B cell (primary cell): ENCODE measurements around the gene TAF11L6. TPM values are rescaled to one million over a fixed set of nuclear protein-coding genes. Genes with fewer than 3 reads are reported as not detected.

ENCODE experiments used
- polyA plus RNA-seq: library from polyadenylated mRNA; depleted of rRNA; stranded (reverse); fragments of >200 nt; gene quantifications from 2 replicates; pipeline ENCODE4 v1.2.3, GENCODE V29; 2012
- small RNA-seq: library from RNA; depleted of rRNA; stranded (forward); fragments of <200 nt; gene quantifications from one replicate; pipeline ENCODE3, GENCODE V24; 2012; ENCODE audit warnings: low replicate concordance, low read depth; ENCODE audit not compliant: insufficient read length
- total RNA-seq, 2 donors: library from RNA; stranded (reverse); fragments of 120-200 nt in 1 of 2; gene quantifications; 1 replicate in 1 of 2; 2 replicates in 1 of 2; pipeline versions ENCODE4 v1.2.3 to v1.2.4, GENCODE V29; 2013 to 2022

The TAF11L6 gene
- total and polyA plus RNA-seq, 2 donors (not counting 1 experiment from before 2014, with no cell fraction given), result not detected

Small RNA genes within 50 kb of the gene (small RNA-seq; reads per million reads assigned to genes)
- gene AC106774.3, result not detected

Other genes starting within 250 kb of the TAF11L6 start
- gene TAF11L2, start 30.4 kb upstream of the TAF11L6 start, total RNA-seq, result not detected in 2 replicates
- gene TAF11L2, start 30.4 kb upstream of the TAF11L6 start, polyA plus RNA-seq, result not detected in 2 replicates
- gene TAF11L3, start 10.3 kb upstream of the TAF11L6 start, total RNA-seq, result not detected in 2 replicates
- not detected in 2 replicates for gene TAF11L3, start 10.3 kb upstream of the TAF11L6 start, polyA plus RNA-seq
- not detected in 2 replicates for gene TAF11L4, start 6.9 kb upstream of the TAF11L6 start, total RNA-seq
- not detected in 2 replicates for gene TAF11L4, start 6.9 kb upstream of the TAF11L6 start, polyA plus RNA-seq
- not detected in 2 replicates for gene TAF11L5, start 3.4 kb upstream of the TAF11L6 start, total RNA-seq
- not detected in 2 replicates for gene TAF11L5, start 3.4 kb upstream of the TAF11L6 start, polyA plus RNA-seq
- not detected in 2 replicates for gene TAF11L7, start 57.1 kb downstream of the TAF11L6 start, total RNA-seq
- gene TAF11L7, start 57.1 kb downstream of the TAF11L6 start, polyA plus RNA-seq, result not detected in 2 replicates
- not detected in 2 replicates for gene TAF11L8, start 62.3 kb downstream of the TAF11L6 start, total RNA-seq
- gene TAF11L8, start 62.3 kb downstream of the TAF11L6 start, polyA plus RNA-seq, result not detected in 2 replicates
- gene TAF11L9, start 65.7 kb downstream of the TAF11L6 start, total RNA-seq, result not detected in 2 replicates
- not detected in 2 replicates for gene TAF11L9, start 65.7 kb downstream of the TAF11L6 start, polyA plus RNA-seq
- gene TAF11L10, start 69.2 kb downstream of the TAF11L6 start, total RNA-seq, result not detected in 2 replicates
- not detected in 2 replicates for gene TAF11L10, start 69.2 kb downstream of the TAF11L6 start, polyA plus RNA-seq
- not detected in 2 replicates for gene TAF11L11, start 75.5 kb downstream of the TAF11L6 start, total RNA-seq
- gene TAF11L11, start 75.5 kb downstream of the TAF11L6 start, polyA plus RNA-seq, result not detected in 2 replicates
- not detected in 2 replicates for gene TAF11L12, start 81.7 kb downstream of the TAF11L6 start, total RNA-seq
- gene TAF11L12, start 81.7 kb downstream of the TAF11L6 start, polyA plus RNA-seq, result not detected in 2 replicates
- gene TAF11L13, start 103.4 kb downstream of the TAF11L6 start, total RNA-seq, result not detected in 2 replicates
- not detected in 2 replicates for gene TAF11L13, start 103.4 kb downstream of the TAF11L6 start, polyA plus RNA-seq
- not detected in 2 replicates for gene TAF11L14, start 105.8 kb downstream of the TAF11L6 start, total RNA-seq
- not detected in 2 replicates for gene TAF11L14, start 105.8 kb downstream of the TAF11L6 start, polyA plus RNA-seq